ENCODE measurements around the gene GCNT4. TPM values are rescaled to one million over a fixed set of nuclear protein-coding genes. Genes with fewer than 3 reads are reported as not detected.

The GCNT4 gene
- total RNA-seq, 4 donors from 2014 or later = 3.3 to 63.7 (median 17.8) TPM

GRCh38 chr5:75049456-75050351 lies 2.7 kb downstream of the GCNT4 start:
- peak; percentile 39 to 88 (median 61) for DNase-seq
- Histone ChIP-seq H3K4me3 (no peak overlapping the region), H3K4me1 (peaks cover 0 to 44% (median 7%) of the 10 kb centered on the region in 4 donors), H3K36me3 (peaks cover 0 to 6% (median 0%) of the 10 kb centered on the region in 3 donors), H3K9me3 (no peaks in the 10 kb centered on the region), H3K27me3 (no peaks in the 10 kb centered on the region), H3K27ac (peak overlapping the region in 2 of 4 donors; percentile 8 to 56)
- TF ChIP-seq POLR2A (IDR thresholded peaks at IDR 0.05) = no peak
- TF ChIP-seq, protein P1, sequence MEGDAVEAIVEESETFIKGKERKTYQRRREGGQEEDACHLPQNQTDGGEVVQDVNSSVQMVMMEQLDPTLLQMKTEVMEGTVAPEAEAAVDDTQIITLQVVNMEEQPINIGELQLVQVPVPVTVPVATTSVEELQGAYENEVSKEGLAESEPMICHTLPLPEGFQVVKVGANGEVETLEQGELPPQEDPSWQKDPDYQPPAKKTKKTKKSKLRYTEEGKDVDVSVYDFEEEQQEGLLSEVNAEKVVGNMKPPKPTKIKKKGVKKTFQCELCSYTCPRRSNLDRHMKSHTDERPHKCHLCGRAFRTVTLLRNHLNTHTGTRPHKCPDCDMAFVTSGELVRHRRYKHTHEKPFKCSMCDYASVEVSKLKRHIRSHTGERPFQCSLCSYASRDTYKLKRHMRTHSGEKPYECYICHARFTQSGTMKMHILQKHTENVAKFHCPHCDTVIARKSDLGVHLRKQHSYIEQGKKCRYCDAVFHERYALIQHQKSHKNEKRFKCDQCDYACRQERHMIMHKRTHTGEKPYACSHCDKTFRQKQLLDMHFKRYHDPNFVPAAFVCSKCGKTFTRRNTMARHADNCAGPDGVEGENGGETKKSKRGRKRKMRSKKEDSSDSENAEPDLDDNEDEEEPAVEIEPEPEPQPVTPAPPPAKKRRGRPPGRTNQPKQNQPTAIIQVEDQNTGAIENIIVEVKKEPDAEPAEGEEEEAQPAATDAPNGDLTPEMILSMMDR (IDR thresholded peaks at IDR 0.05) = peak; percentile 22 to 92 (median 78)

- Histone ChIP-seq H3K36me3 (peaks cover 0 to 15% (median 0%) of the 10 kb centered on the region in 3 donors), H3K4me1 (peaks cover 0 to 37% (median 6%) of the 10 kb centered on the region in 4 donors), H3K4me3 (peak overlapping the region in 1 of 4 donors; percentile 8), H3K27ac (peak overlapping the region in 1 of 4 donors; percentile 8), H3K27me3 (no peaks in the 10 kb centered on the region), H3K9me3 (no peaks in the 10 kb centered on the region)
- DNase-seq = no peak
- TF ChIP-seq, protein P1 (IDR thresholded peaks at IDR 0.05) = no peak
- TF ChIP-seq POLR2A (IDR thresholded peaks at IDR 0.05) = no peak
These were observed 3.9 kb downstream of the GCNT4 start for GRCh38 chr5:75048457-75048953.

- no peak overlapping the region for H3K4me3 ChIP-seq
- H3K4me1 ChIP-seq = peaks cover 0 to 37% (median under 1%) of the 10 kb centered on the region in 4 donors
- TF ChIP-seq, protein P1 (IDR thresholded peaks at IDR 0.05) = no peak
- H3K9me3 ChIP-seq = no peaks in the 10 kb centered on the region
- no peaks in the 10 kb centered on the region for H3K27me3 ChIP-seq
- H3K36me3 ChIP-seq = peaks cover 0 to 19% (median 0%) of the 10 kb centered on the region in 3 donors
- H3K27ac ChIP-seq = no peak overlapping the region
- no peak for DNase-seq
These were observed 5.0 kb downstream of the GCNT4 start for GRCh38 chr5:75047356-75047755.

DNA sequence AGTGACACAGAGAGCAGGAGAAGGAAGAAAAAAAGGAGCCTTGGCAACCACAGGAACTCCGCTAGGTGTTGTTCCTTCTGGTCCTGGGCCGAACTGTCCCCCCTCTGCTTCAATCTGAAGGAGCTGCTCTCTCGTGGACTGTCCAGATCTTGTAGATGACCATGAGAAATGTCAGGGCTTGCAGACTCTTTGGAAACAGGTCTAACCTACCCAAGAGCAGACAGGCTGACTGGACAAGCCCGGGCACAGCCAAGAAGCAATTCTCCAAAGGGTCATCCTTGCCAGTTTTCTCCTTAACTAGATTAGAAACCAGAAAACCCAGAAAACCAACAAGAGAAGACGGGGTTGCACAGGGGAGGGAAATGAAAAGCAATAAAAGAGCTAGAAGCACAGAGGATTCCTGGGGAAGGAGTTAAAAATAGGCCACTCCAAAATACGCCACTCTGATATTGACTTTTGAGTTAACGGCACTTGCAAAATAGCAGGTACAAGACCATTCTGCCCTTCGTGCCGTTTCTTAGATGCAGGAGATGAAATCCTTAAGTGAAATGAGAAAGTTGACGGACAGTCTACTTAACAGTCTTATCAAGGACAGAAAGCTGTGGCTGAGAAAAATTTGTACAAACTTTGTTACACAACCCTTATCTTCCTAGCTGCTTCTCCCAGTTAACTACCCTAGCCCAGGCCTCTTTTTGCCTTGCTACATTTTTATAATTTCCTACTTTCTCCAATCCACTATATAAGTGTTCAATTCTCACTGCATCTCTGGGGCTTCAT lies 5.8 kb downstream of the GCNT4 start:
- H3K27ac ChIP-seq = no peak overlapping the region

DNA sequence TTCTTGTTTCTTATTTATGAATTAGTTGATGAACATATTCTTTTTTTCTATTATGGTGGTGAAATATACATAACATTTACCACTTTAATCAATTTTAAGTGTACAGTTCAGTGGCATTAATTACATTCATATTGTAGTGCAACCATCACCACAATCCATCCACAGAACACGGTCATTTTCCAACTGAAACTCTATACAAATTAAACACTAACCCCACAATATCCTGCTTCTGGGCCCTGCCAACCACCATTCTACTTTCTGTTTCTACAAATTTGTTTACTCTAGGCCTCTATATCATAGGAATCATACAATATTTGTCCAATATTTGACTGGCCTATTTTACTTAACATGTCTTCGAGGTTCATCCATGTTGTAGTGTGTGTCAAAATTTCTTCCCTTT lies 7.3 kb downstream of the GCNT4 start:
- DNase-seq = no peak
- Histone ChIP-seq H3K36me3 (peaks cover 0 to 24% (median 0%) of the 10 kb centered on the region in 3 donors), H3K4me1 (peaks cover 0 to 18% (median 0%) of the 10 kb centered on the region in 4 donors), H3K27ac (no peak overlapping the region), H3K9me3 (no peaks in the 10 kb centered on the region), H3K27me3 (no peaks in the 10 kb centered on the region), H3K4me3 (no peak overlapping the region)
- TF ChIP-seq, protein P1 (IDR thresholded peaks at IDR 0.05) = no peak
- TF ChIP-seq POLR2A (IDR thresholded peaks at IDR 0.05) = no peak

More for the DNA sequence above, 5.8 kb downstream of the GCNT4 start:
- Histone ChIP-seq H3K27me3 (no peaks in the 10 kb centered on the region), H3K9me3 (no peaks in the 10 kb centered on the region), H3K4me3 (no peak overlapping the region), H3K4me1 (peaks cover 0 to 33% (median 0%) of the 10 kb centered on the region in 4 donors), H3K36me3 (peaks cover 0 to 19% (median 0%) of the 10 kb centered on the region in 3 donors)
- DNase-seq = no peak
- TF ChIP-seq, protein P1 (IDR thresholded peaks at IDR 0.05) = no peak

Data from Peyer's patch (tissue), 4 donors.